GM12872 (cell line): Measurements from ENCODE around the gene LAPTM4A.

Experiments
- CTCF ChIP-seq: IDR thresholded peaks from 3 replicates; pipeline ENCODE4 v1.5.1; 2011; ENCODE audit warnings: low read depth, mild to moderate bottlenecking, low read length, moderate library complexity; ENCODE audit not compliant: insufficient read depth

The LAPTM4A gene

GRCh38 chr2:20080428-20080827, 29.0 kb upstream of the LAPTM4A start:
- TF ChIP-seq CTCF: no peak

- no peak for TF ChIP-seq CTCF
Measured at GRCh38 chr2:20079546-20080115, 28.2 kb upstream of the LAPTM4A start.

- TF ChIP-seq CTCF: no peak
Measured at GRCh38 chr2:20077411-20077940, 26.0 kb upstream of the LAPTM4A start.

- TF ChIP-seq CTCF: no peak
Measured at GRCh38 chr2:20076757-20077156, 25.3 kb upstream of the LAPTM4A start.

GRCh38 chr2:20074901-20075300, 23.5 kb upstream of the LAPTM4A start:
- TF ChIP-seq CTCF: no peak

- no peak for TF ChIP-seq CTCF
Measured at GRCh38 chr2:20073460-20073859, 22.0 kb upstream of the LAPTM4A start.

- TF ChIP-seq CTCF: no peak
Measured at GRCh38 chr2:20072436-20073158, 21.2 kb upstream of the LAPTM4A start.
